Right atrium auricular region (tissue), 2 donors: ENCODE data around the gene CACYBP. TPM values are rescaled to one million over a fixed set of nuclear protein-coding genes. Genes with fewer than 3 reads are reported as not detected.

ENCODE experiments used
- DNase-seq: peaks from one replicate; pipeline ENCODE4 v3.0.0-alpha.2; 2019; ENCODE audit warnings: low spot score
- H3K27ac ChIP-seq, 2 donors: fragments of 200-600 bp; sonication (generic); 1 replicate in 1 of 2; 2 replicates in 1 of 2; pipeline ENCODE4 v1.5.1; 2016 to 2019
- H3K27me3 ChIP-seq, 2 donors: fragments of 200-600 bp; sonication (generic); one replicate each; pipeline versions ENCODE4 v1.5.1 to v1.6.0; 2017 to 2019
- H3K36me3 ChIP-seq: fragments of 200-600 bp; sonication (generic); one replicate; pipeline ENCODE4 v1.5.1; 2016
- H3K4me1 ChIP-seq, 2 donors: fragments of 200-600 bp; sonication (generic); one replicate each; pipeline versions ENCODE4 v1.5.1 to v1.6.0; 2017 to 2019
- H3K4me3 ChIP-seq, 2 donors: fragments of 200-600 bp; sonication (generic); 1 replicate in 1 of 2; 2 replicates in 1 of 2; pipeline ENCODE4 v1.5.1; 2017 to 2019; ENCODE audit warnings: mild to moderate bottlenecking in 1 of 2, moderate library complexity in 1 of 2
- H3K9me3 ChIP-seq, 2 donors: fragments of 200-600 bp; sonication (generic); one replicate each; pipeline ENCODE4 v1.5.1; 2019
- CTCF ChIP-seq, 2 donors: fragments of 200-600 bp; sonication (generic); IDR thresholded peaks; one replicate each; pipeline ENCODE4 v1.5.1; 2019; ENCODE audit warnings: antibody characterized with exemption in 2 of 2
- total RNA-seq, 2 donors: library from RNA; depleted of rRNA; stranded (reverse); fragments of >200 nt; gene quantifications; one replicate each; pipeline ENCODE4 v1.1.0, GENCODE V29; 2016

Gene CACYBP
- total RNA-seq, 2 donors from 2014 or later, result 40.5 to 59.7 TPM

GRCh38 chr1:174976436-174977108 is 23.2 kb upstream of the CACYBP start:
- no peaks in the 10 kb centered on the region for H3K9me3 ChIP-seq
- H3K36me3 ChIP-seq, result peaks cover 14% of the 10 kb centered on the region
- peaks cover 0 to 16% of the 10 kb centered on the region in 2 donors for H3K4me1 ChIP-seq
- H3K4me3 ChIP-seq, result no peak overlapping the region
- no peak for TF ChIP-seq CTCF (IDR thresholded peaks at IDR 0.05)
- H3K27me3 ChIP-seq, result no peaks in the 10 kb centered on the region
- no peak for DNase-seq
- H3K27ac ChIP-seq, result peak overlapping the region in 1 of 2 donors; percentile 55

- DNase-seq, result no peak
- Histone ChIP-seq H3K4me3 (no peak overlapping the region), H3K27ac (no peak overlapping the region), H3K27me3 (no peaks in the 10 kb centered on the region), H3K4me1 (no peaks in the 10 kb centered on the region), H3K36me3 (peaks cover 21% of the 10 kb centered on the region), H3K9me3 (no peaks in the 10 kb centered on the region)
- peak; percentile 64 to 81 for TF ChIP-seq CTCF (IDR thresholded peaks at IDR 0.05)
These were observed 16.6 kb upstream of the CACYBP start for GRCh38 chr1:174982971-174983689.

GRCh38 chr1:174984952-174985351 is 14.8 kb upstream of the CACYBP start:
- H3K36me3 ChIP-seq, result peaks cover 11% of the 10 kb centered on the region
- no peaks in the 10 kb centered on the region for H3K9me3 ChIP-seq
- no peak overlapping the region for H3K4me3 ChIP-seq
- H3K27me3 ChIP-seq, result no peaks in the 10 kb centered on the region
- H3K4me1 ChIP-seq, result peaks cover 0 to 6% of the 10 kb centered on the region in 2 donors
- DNase-seq, result no peak
- H3K27ac ChIP-seq, result no peak overlapping the region
- TF ChIP-seq CTCF (IDR thresholded peaks at IDR 0.05), result no peak

- Histone ChIP-seq H3K4me3 (no peak overlapping the region), H3K27ac (no peak overlapping the region), H3K27me3 (no peaks in the 10 kb centered on the region), H3K4me1 (peaks cover 0 to 14% of the 10 kb centered on the region in 2 donors), H3K36me3 (peaks cover 6% of the 10 kb centered on the region), H3K9me3 (no peaks in the 10 kb centered on the region)
- TF ChIP-seq CTCF (IDR thresholded peaks at IDR 0.05), result no peak
- DNase-seq, result no peak
These were observed 11.2 kb upstream of the CACYBP start for GRCh38 chr1:174988539-174988938.

GRCh38 chr1:174988986-174989385 is 10.8 kb upstream of the CACYBP start:
- TF ChIP-seq CTCF (IDR thresholded peaks at IDR 0.05), result no peak
- Histone ChIP-seq H3K4me1 (peaks cover 0 to 14% of the 10 kb centered on the region in 2 donors), H3K9me3 (no peaks in the 10 kb centered on the region), H3K4me3 (no peak overlapping the region), H3K27ac (peak overlapping the region in 1 of 2 donors; percentile 59), H3K27me3 (no peaks in the 10 kb centered on the region), H3K36me3 (peaks cover 6% of the 10 kb centered on the region)
- no peak for DNase-seq
